DMS 273 (cell line): ENCODE data around the gene KCNK6.

Experiments used
- DNase-seq: peaks from one replicate; lab custom pipeline; 2025; ENCODE audit not compliant: unreplicated experiment; lab: John Stamatoyannopoulos, UW

Gene KCNK6

GRCh38 chr19:38321646-38322196, 2.1 kb downstream of the KCNK6 start:
- no peak for DNase-seq

DNA sequence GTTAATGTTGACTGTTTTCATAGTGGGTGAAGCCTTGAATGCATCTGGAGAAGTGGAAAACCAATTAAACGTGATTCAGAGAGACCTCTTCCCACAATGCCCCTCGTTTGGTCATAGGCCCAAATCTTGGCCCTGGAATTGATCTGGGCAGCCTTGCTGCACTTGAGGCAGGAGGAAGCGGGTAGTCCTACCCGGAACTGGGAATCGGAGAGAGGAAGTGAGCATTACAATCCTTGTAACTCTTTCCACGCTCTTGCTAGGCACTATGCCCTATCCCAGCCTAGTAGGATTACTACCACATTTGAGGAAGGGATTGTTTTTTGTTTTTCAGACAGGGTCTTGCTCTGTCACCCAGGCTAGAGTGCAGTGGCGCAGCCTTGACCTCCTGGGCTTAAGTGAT, 3.6 kb downstream of the KCNK6 start:
- DNase-seq, result no peak

DNA sequence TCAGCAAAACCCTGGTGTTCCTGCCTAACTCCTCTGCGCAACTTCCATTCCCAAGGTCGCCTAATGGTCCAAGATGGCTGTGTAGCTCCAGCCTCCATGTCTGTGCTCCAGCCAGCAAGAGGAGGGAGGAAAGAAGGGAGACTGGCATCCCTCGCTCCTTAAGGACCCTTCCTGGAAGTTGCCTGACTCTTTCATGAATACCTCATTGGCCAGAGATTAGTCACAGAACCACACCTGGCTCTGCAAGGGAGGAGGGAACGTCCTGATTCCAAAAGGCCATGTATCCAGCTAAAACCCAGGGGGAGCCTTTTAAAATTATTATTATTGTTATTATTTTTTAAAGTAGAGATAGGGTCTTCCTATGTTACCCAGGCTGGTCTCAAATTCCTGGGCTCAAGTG, 4.8 kb downstream of the KCNK6 start:
- DNase-seq, result no peak

GRCh38 chr19:38326591-38326990, 6.9 kb downstream of the KCNK6 start:
- DNase-seq, result no peak

DNA sequence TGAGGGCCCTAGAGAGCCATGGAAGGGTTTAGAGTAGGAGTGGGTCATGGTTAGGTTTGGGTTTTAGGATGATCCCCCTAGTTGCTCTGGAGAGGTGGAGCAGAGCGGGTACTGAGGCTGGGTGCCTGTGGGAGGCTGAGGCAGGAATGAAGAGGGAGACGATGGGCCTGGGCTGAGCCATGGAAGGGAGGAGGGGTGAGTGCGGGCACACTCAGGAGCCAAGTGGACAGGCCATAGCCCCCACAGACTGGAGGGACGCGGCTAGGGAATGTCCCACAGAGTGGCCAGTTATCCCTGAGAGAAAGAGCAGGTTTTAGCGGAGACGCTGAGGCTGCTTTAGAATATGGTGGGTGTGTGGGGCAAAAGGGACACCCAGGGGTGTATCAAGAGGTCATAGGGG, 10.0 kb downstream of the KCNK6 start:
- DNase-seq, result no peak

GRCh38 chr19:38331728-38332127, 12.1 kb downstream of the KCNK6 start:
- DNase-seq, result no peak

GRCh38 chr19:38333245-38333644, 13.6 kb downstream of the KCNK6 start:
- no peak for DNase-seq

- peak; percentile 97 for DNase-seq
These were observed 16.4 kb downstream of the KCNK6 start for GRCh38 chr19:38335949-38336637.

DNA sequence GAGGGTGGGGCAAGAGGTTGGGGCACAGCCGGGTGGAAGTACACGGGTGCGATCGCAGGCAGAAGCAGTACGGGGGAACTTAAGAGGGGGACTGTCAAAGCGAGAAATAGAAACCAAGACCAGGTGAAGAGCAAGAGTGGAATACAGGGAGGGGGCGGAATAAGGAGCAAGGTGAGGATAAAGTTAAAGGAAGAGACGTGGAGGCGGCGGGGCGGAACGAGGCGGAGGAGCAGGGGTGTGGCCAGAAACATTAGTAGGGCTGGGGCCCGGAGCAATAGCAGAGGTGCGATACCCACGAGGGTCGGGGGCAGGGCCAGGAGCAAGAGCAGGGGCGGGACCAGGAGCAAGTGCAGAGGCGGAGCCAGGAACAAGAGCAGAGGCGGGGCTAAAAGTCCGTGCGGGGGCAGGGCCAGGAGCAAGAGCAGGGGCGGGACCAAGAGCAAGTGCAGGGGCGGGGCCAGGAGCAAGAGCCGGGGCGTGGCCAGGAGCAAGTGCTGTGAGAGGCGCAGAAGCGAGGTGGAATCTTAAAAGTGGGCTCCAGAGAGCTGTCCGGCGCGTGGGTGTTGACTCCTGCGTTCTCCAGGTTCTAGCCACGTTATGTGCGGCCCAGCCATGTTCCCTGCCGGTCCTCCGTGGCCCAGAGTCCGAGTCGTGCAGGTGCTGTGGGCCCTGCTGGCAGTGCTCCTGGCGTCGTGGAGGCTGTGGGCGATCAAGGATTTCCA, 17.2 kb downstream of the KCNK6 start:
- peak; percentile 97 for DNase-seq

DNA sequence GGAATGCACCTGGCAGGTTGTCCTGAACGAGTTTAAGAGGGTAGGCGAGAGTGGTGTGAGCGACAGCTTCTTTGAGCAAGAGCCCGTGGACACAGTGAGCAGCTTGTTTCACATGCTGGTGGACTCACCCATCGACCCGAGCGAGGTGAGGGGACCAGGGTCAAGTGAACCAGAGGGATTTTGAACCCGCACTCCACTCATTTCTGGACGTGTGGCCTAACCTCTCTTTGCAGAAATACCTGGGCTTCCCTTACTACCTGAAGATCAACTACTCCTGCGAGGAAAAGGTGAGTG, 17.7 kb downstream of the KCNK6 start:
- no peak for DNase-seq

DNA sequence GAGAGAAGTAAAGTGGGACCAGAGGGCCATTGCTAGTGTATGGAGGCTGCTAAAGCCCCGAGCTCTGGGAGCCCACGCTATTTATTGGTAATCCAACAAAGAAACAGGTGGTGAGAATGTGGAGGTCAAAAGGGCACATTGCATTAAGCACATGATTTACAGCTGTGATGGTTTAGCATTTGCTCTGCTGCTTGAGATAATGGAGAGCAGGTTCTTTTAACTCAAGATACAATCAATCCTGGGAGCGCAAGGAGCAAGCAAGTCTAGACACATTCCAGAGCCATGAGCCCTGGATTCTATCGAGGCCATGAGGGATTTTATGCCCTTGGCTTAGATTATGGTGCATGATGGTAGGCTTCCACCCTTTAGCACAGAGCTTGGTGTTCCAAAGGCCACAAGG, 19.4 kb downstream of the KCNK6 start:
- DNase-seq, result peak; percentile 59

DNA sequence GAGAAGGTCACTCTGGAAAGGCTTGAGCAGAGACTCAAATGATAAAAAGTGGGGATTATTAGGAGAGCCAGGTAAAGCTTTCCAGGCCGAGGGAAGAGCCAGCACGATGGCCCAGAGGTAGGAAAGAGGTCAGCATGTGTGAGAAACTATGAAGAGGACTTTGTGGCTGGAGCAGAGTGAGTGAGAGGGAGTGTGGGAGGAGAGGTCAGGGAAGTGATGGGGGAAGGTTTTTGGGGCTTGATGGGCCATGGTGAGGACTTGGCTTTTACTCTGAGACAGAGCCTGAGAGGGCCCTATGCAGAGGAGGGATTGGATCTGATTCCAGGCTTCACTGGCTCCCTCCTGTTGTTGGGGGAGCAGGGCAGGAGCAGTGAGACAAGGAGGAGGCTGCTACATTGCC, 21.3 kb downstream of the KCNK6 start:
- DNase-seq, result no peak

DNA sequence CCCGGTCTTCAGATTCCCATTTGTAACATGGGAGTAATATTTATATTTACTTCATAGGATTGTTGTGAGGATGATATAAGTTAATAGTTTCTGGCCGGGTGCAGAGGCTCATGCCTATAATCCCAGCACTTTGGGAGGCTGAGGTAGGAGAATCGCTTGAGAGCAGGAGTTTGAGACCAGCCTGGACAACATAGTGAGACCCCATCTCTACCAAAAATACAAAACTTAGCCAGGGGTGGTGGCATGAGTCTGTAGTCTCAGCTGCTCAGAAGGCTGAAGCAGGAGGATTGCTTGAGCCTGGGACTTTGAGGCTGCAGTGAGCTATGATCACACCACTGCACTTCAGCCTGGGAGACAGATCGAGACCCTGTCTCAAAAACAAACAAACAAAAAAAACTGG, 27.2 kb downstream of the KCNK6 start:
- no peak for DNase-seq

DNA sequence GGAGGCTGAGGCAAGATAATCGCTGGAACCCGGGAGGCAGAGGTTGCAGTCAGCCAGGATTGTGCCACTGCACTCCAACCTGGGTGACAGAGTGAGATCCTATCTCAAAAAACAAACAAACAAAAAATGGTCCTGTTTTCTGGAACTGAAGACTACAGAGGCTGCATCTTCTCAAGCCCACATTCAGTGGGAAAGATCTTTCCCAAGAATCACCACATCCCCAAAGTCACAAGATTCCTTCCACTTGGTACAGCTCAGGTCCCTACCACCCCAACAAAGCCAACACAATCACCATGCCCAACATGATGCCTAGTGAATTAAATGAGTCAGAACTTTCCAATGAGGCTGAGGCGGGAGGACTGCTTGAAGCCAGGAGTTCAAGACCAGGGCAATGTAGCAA, 31.2 kb downstream of the KCNK6 start:
- DNase-seq, result no peak

GRCh38 chr19:38351865-38352395, 32.3 kb downstream of the KCNK6 start:
- peak; percentile 60 for DNase-seq

- peak; percentile 89 for DNase-seq
These were observed 33.0 kb downstream of the KCNK6 start for GRCh38 chr19:38352611-38353010.

DNA sequence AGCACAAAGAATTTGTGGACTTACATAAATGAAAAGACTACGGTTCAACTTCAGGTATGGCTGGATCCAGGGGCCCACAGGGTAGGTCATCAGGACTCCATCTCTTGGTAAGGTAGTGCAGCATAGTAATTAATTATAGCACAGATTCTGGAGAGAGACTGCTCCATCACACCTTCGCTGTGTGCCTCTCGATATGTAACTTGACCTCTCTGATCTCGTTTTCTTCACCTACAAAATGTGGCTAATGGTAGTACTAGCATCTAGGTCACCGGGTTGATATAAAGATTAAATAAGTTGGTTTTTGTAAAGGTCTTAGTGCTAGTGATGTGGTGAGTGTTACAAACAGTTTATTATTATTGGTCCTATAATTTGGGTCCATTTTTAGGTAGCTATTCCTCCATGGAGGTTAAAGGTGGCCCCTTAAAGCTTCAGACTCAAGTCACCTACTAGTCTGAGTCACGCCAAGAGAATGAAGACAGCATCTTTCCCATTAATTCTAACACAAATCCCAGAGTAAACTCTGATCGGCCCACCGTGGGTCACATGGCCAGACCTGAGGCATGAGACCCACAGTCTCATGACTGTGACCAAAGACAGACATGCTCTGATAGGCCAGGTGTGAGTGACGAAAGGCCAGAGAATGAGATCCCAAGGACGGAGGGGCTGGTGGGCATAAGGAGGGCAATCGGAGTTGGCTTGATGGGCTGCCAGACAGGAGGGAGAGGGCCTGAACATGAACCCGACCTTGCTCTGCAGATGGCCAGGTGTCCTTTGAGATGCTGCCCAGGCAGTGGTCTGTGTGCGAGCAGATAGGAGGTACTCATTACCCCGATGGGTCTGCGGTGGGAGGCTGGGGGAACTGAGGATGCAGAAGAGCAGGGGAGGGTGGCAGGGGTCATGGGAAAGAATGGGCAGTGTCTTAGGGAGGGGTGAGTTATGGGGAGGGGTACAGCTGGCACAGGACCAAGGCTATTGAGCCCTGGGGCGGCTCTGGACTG, 36.4 kb downstream of the KCNK6 start:
- no peak for DNase-seq

DNA sequence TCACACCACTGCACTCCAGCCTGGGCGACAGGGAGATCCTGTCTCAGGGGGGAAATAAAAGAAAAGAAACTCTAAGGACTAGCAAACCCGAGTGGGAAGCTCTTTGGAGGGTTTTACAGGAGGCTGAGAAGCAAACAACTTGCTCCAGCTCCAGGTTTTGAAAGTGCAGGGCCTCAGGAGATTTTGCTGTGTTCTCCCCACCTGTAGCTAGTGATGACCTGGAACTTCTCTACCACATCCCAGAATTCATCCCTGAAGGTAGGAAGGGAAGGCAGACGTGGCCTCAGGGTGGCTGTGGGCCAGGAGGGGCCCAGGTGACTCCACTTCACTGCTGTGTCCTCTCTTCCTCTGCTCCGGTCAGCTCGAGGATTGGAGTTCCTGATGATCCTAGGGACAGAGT, 38.4 kb downstream of the KCNK6 start:
- no peak for DNase-seq

DNA sequence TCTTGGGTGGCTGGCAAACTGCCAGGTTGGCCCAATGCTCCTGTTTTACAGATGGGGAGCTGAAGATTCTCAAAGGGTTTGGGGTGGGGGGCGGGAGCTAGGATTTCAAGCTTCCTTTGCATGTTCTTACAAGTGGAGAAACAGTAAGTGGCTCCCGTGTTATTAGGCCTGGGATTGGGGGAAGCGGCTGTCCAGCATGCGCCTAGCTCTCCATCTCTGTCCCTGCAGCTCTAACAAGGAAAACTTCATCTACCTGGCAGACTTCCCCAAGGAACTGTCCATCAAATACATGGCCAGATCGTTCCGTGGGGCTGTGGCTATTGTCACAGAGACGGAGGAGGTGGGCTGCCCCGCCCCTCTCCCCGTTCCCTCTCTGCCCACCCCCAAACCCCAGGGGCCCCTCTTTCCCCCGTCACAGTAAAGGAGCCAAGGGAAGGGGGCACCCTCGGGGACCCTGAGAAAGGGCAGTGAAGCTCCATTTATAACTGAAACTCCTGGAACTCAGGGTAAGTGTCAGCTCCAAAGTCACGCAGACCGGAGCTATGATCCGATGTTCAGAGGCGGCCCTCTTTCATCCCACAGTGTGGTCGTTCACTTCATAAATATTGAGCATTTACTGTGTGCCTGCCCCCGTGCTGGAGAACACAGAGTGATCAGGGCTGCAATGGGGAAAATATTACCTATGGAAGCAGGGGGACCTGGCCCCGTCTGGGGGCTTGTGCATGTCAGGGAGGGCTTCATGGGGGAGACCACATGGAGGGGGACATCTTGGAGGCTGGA, 39.8 kb downstream of the KCNK6 start:
- DNase-seq, result no peak

- peak; percentile 47 for DNase-seq
These were observed 40.7 kb downstream of the KCNK6 start for GRCh38 chr19:38360351-38360750.
